A549 (cell line): ENCODE measurements around the gene LAPTM5.
A peak's percentile ranks its signal among the peaks of the same experiment; 100 is the strongest.

Experiments
- CTCF ChIP-seq: fragments of >200 bp; sonication (Bioruptor Twin); formaldehyde crosslinking; IDR thresholded peaks from 3 replicates; pipeline ENCODE4 v1.5.1; 2016
- ESRRA ChIP-seq: fragments of 150-350 bp; IDR thresholded peaks from 2 replicates; pipeline ENCODE4 v1.6.1; 2014; ENCODE audit warnings: mild to moderate bottlenecking, low read length, borderline replicate concordance

DNA sequence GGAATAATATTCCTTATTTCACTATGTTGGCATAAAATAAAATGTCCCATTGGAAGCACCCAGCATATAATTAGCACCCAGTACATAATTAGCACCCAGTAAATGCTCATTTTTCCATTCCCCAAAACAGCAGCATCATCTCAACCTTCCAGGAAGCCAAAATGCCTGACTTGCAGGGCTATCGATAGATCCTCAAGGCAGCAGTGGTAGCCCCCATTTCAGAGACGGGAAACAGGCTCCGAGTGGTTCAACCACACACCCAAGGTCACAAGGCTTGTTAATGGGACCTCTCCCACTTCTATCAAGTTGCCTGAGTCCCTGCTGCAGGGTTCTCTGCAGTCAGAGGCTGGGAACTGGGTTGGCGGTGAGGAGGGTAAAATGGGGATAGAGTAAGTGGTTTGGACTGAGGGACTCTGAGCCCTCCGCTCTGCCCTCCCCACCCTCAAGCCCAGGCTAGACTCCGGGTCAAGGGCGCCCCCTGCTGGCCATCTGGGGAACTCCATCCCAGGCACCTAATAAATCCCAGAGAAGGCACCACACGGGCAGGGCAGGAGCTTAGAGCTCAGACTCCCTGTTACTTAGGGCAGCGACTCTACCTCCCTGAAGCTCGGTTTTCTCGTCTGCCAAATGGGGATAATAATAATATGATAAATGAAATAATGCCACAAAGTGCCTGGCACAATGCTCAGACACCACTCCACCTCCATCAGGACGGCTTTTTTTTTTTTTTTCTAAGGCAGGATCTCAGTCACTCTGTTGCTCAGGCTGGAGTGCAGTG lies 21.9 kb upstream of the LAPTM5 start:
- TF ChIP-seq CTCF (peak; percentile 63), ESRRA (no peak)
